HUES64 (cell line): ENCODE results near the gene SVEP1.

ENCODE experiments used
- H3K27ac ChIP-seq: 2 replicates; pipeline ENCODE4 v1.7.0; 2013; ENCODE audit warnings: low read depth, low read length, inconsistent platforms
- H3K27me3 ChIP-seq: 2 replicates; pipeline ENCODE4 v1.6.1; 2013; ENCODE audit warnings: mild to moderate bottlenecking, low read length; ENCODE audit not compliant: insufficient read depth
- H3K36me3 ChIP-seq: 2 replicates; pipeline ENCODE4 v1.6.1; 2013; ENCODE audit warnings: mild to moderate bottlenecking, low read length; ENCODE audit not compliant: insufficient read depth
- H3K4me1 ChIP-seq: 2 replicates; pipeline ENCODE4 v1.6.1; 2013; ENCODE audit warnings: mild to moderate bottlenecking, low read length, moderate library complexity; ENCODE audit not compliant: insufficient read depth
- H3K4me3 ChIP-seq: 2 replicates; pipeline ENCODE4 v1.5.1; 2013; ENCODE audit warnings: mild to moderate bottlenecking, low read length, moderate library complexity
- H3K9ac ChIP-seq: 2 replicates; pipeline ENCODE4 v1.6.1; 2013; ENCODE audit warnings: mild to moderate bottlenecking, low read depth, low read length
- H3K9me3 ChIP-seq: 2 replicates; pipeline ENCODE4 v1.6.1; 2013; ENCODE audit warnings: low read depth, low read length; ENCODE audit not compliant: insufficient read depth
- WGBS: fragments of 150-250, 120-280 bp; methylation state at CpG from one replicate; pipeline ENCODE4 v1.1.7; 2013; ENCODE audit warnings: missing lambda C conversion rate; 5-methylcytosine and 5-hydroxymethylcytosine counted together

The SVEP1 gene

GRCh38 chr9:110526426-110526825 lies 53.1 kb downstream of the SVEP1 start:
- no peaks in the 10 kb centered on the region for H3K27me3 ChIP-seq
- no peaks in the 10 kb centered on the region for H3K4me1 ChIP-seq
- H3K9me3 ChIP-seq, result no peaks in the 10 kb centered on the region
- H3K9ac ChIP-seq, result no peak overlapping the region
- no peak overlapping the region for H3K27ac ChIP-seq
- H3K36me3 ChIP-seq, result no peaks in the 10 kb centered on the region
- H3K4me3 ChIP-seq, result no peak overlapping the region
- WGBS, result 100% methylated on average over 1 of the region's 1 CpG

GRCh38 chr9:110521206-110521605 lies 58.3 kb downstream of the SVEP1 start:
- Histone ChIP-seq H3K4me1 (no peaks in the 10 kb centered on the region), H3K27me3 (no peaks in the 10 kb centered on the region), H3K4me3 (no peak overlapping the region), H3K36me3 (no peaks in the 10 kb centered on the region), H3K27ac (no peak overlapping the region), H3K9me3 (no peaks in the 10 kb centered on the region), H3K9ac (no peak overlapping the region)
- 98% methylated on average over 2 of the region's 2 CpGs for WGBS

GRCh38 chr9:110520120-110520701 lies 59.3 kb downstream of the SVEP1 start:
- WGBS, result 86% methylated on average over 3 of the region's 6 CpGs
- Histone ChIP-seq H3K27ac (no peak overlapping the region), H3K27me3 (no peaks in the 10 kb centered on the region), H3K4me3 (no peak overlapping the region), H3K36me3 (no peaks in the 10 kb centered on the region), H3K9me3 (no peaks in the 10 kb centered on the region), H3K4me1 (no peaks in the 10 kb centered on the region), H3K9ac (no peak overlapping the region)

- no peaks in the 10 kb centered on the region for H3K36me3 ChIP-seq
- H3K4me3 ChIP-seq, result no peak overlapping the region
- 91% methylated on average over 4 of the region's 5 CpGs for WGBS
- H3K27ac ChIP-seq, result no peak overlapping the region
- no peaks in the 10 kb centered on the region for H3K27me3 ChIP-seq
- no peak overlapping the region for H3K9ac ChIP-seq
- H3K9me3 ChIP-seq, result no peaks in the 10 kb centered on the region
- H3K4me1 ChIP-seq, result no peaks in the 10 kb centered on the region
These were observed 62.1 kb downstream of the SVEP1 start for GRCh38 chr9:110517483-110517882.

- H3K27me3 ChIP-seq, result no peaks in the 10 kb centered on the region
- H3K4me1 ChIP-seq, result no peaks in the 10 kb centered on the region
- H3K27ac ChIP-seq, result no peak overlapping the region
- no peak overlapping the region for H3K9ac ChIP-seq
- H3K36me3 ChIP-seq, result no peaks in the 10 kb centered on the region
- no peak overlapping the region for H3K4me3 ChIP-seq
- WGBS, result 88% methylated on average over 1 of the region's 1 CpG
- no peaks in the 10 kb centered on the region for H3K9me3 ChIP-seq
These were observed 64.6 kb downstream of the SVEP1 start for GRCh38 chr9:110514897-110515296.

GRCh38 chr9:110512817-110513216 lies 66.7 kb downstream of the SVEP1 start:
- no peaks in the 10 kb centered on the region for H3K27me3 ChIP-seq
- no peaks in the 10 kb centered on the region for H3K4me1 ChIP-seq
- no peak overlapping the region for H3K9ac ChIP-seq
- H3K27ac ChIP-seq, result no peak overlapping the region
- no peaks in the 10 kb centered on the region for H3K9me3 ChIP-seq
- H3K4me3 ChIP-seq, result no peak overlapping the region
- no peaks in the 10 kb centered on the region for H3K36me3 ChIP-seq
- 91% methylated on average over 3 of the region's 3 CpGs for WGBS

- no peak overlapping the region for H3K9ac ChIP-seq
- H3K27me3 ChIP-seq, result no peaks in the 10 kb centered on the region
- no peaks in the 10 kb centered on the region for H3K4me1 ChIP-seq
- 90% methylated on average over 1 of the region's 1 CpG for WGBS
- no peaks in the 10 kb centered on the region for H3K36me3 ChIP-seq
- H3K27ac ChIP-seq, result no peak overlapping the region
- H3K4me3 ChIP-seq, result no peak overlapping the region
- no peaks in the 10 kb centered on the region for H3K9me3 ChIP-seq
These were observed 69.7 kb downstream of the SVEP1 start for GRCh38 chr9:110509792-110510191.

GRCh38 chr9:110502842-110503241 lies 76.7 kb downstream of the SVEP1 start:
- Histone ChIP-seq H3K9me3 (no peaks in the 10 kb centered on the region), H3K27ac (no peak overlapping the region), H3K4me3 (no peak overlapping the region), H3K27me3 (no peaks in the 10 kb centered on the region), H3K36me3 (no peaks in the 10 kb centered on the region), H3K9ac (no peak overlapping the region), H3K4me1 (no peaks in the 10 kb centered on the region)
- WGBS, result 78% methylated on average over 1 of the region's 3 CpGs

- H3K36me3 ChIP-seq, result no peaks in the 10 kb centered on the region
- no peak overlapping the region for H3K4me3 ChIP-seq
- no peaks in the 10 kb centered on the region for H3K4me1 ChIP-seq
- no peaks in the 10 kb centered on the region for H3K27me3 ChIP-seq
- H3K9ac ChIP-seq, result no peak overlapping the region
- H3K27ac ChIP-seq, result no peak overlapping the region
- H3K9me3 ChIP-seq, result no peaks in the 10 kb centered on the region
- 100% methylated on average over 1 of the region's 1 CpG for WGBS
These were observed 79.9 kb downstream of the SVEP1 start for GRCh38 chr9:110499608-110500007.

- Histone ChIP-seq H3K27me3 (no peaks in the 10 kb centered on the region), H3K9me3 (no peaks in the 10 kb centered on the region), H3K4me3 (no peak overlapping the region), H3K4me1 (no peaks in the 10 kb centered on the region), H3K9ac (no peak overlapping the region), H3K27ac (no peak overlapping the region), H3K36me3 (no peaks in the 10 kb centered on the region)
These were observed 92.3 kb downstream of the SVEP1 start for GRCh38 chr9:110487196-110487595.

- no peak overlapping the region for H3K4me3 ChIP-seq
- H3K27ac ChIP-seq, result no peak overlapping the region
- WGBS, result 98% methylated on average over 1 of the region's 1 CpG
- no peaks in the 10 kb centered on the region for H3K9me3 ChIP-seq
- H3K4me1 ChIP-seq, result no peaks in the 10 kb centered on the region
- no peaks in the 10 kb centered on the region for H3K27me3 ChIP-seq
- H3K36me3 ChIP-seq, result no peaks in the 10 kb centered on the region
- no peak overlapping the region for H3K9ac ChIP-seq
These were observed 93.3 kb downstream of the SVEP1 start for GRCh38 chr9:110486218-110486617.

GRCh38 chr9:110479481-110479880 lies 100.1 kb downstream of the SVEP1 start:
- Histone ChIP-seq H3K27ac (no peak overlapping the region), H3K4me1 (no peaks in the 10 kb centered on the region; the same call in 1 of the 2 replicates), H3K36me3 (no peaks in the 10 kb centered on the region), H3K9me3 (no peaks in the 10 kb centered on the region), H3K4me3 (no peak overlapping the region), H3K9ac (no peak overlapping the region), H3K27me3 (no peaks in the 10 kb centered on the region)
- WGBS, result 89% methylated on average over 4 of the region's 5 CpGs
